Jurkat, Clone E6-1 (cell line): ENCODE results near the gene IDUA.
"Not testable (repeated sequence)": the region's sequence is repeated elsewhere in the genome, so short reads cannot be mapped to it uniquely, and the experiment has no call there.

Experiments used
- DNase-seq: peaks from one replicate; pipeline ENCODE4 v3.0.0-alpha.2; 2011; ENCODE audit warnings: low read depth, low spot score
- H3K4me3 ChIP-seq: 2 replicates; pipeline ENCODE4 v1.5.1; 2011; ENCODE audit warnings: mild to moderate bottlenecking, low read length, control low read depth, moderate library complexity

The IDUA gene

GRCh38 chr4:965048-965765 lies 21.6 kb upstream of the IDUA start:
- no peak overlapping the region for H3K4me3 ChIP-seq
- no peak for DNase-seq

GRCh38 chr4:965766-966134 lies 21.1 kb upstream of the IDUA start:
- H3K4me3 ChIP-seq, result no peak overlapping the region
- DNase-seq, result no peak

- DNase-seq, result no peak
- no peak overlapping the region for H3K4me3 ChIP-seq
Observed at GRCh38 chr4:966266-967112, 20.4 kb upstream of the IDUA start.

GRCh38 chr4:967113-968104 lies 19.4 kb upstream of the IDUA start:
- no peak for DNase-seq
- H3K4me3 ChIP-seq, result no peak overlapping the region

- H3K4me3 ChIP-seq, result no peak overlapping the region
- DNase-seq, result no peak
Observed at GRCh38 chr4:968221-968620, 18.6 kb upstream of the IDUA start.

- DNase-seq, result no peak
- no peak overlapping the region for H3K4me3 ChIP-seq
Observed at GRCh38 chr4:968621-969394, 18.0 kb upstream of the IDUA start.

- DNase-seq, result no peak
Observed at GRCh38 chr4:970046-970745, 16.6 kb upstream of the IDUA start.

GRCh38 chr4:970854-971520 lies 15.9 kb upstream of the IDUA start:
- no peak overlapping the region for H3K4me3 ChIP-seq
- DNase-seq, result no peak

More at GRCh38 chr4:970046-970745, 16.6 kb upstream of the IDUA start:
- no peak overlapping the region for H3K4me3 ChIP-seq

GRCh38 chr4:971666-972500 lies 15.0 kb upstream of the IDUA start:
- peak overlapping the region; percentile 66 for H3K4me3 ChIP-seq
- DNase-seq, result no peak

GRCh38 chr4:972651-973424 lies 14.0 kb upstream of the IDUA start:
- DNase-seq, result no peak
- peak overlapping the region; percentile 66 for H3K4me3 ChIP-seq

- DNase-seq, result peak; percentile 39
- peak within 1 kb of the TSS; percentile 66 for H3K4me3 ChIP-seq
Observed at GRCh38 chr4:973431-974397, 13.1 kb upstream of the IDUA start, which contains the start of gene DGKQ. Gene DGKQ (minus strand): TSS chr4:973569. CDS start chr4:973482, 87 bp downstream.

GRCh38 chr4:974668-975067 lies 12.2 kb upstream of the IDUA start:
- DNase-seq, result no peak
- no peak overlapping the region for H3K4me3 ChIP-seq

GRCh38 chr4:976016-976415 lies 10.8 kb upstream of the IDUA start:
- not testable (repeated sequence) for H3K4me3 ChIP-seq, DNase-seq

- DNase-seq, result no peak
- H3K4me3 ChIP-seq, result no peak overlapping the region
Observed at GRCh38 chr4:978957-979701, 7.7 kb upstream of the IDUA start.
